H7 (cell line): ENCODE data around the gene OBSL1. TPM values are rescaled to one million over a fixed set of nuclear protein-coding genes. Genes with fewer than 3 reads are reported as not detected.

ENCODE experiments used
- DNase-seq: peaks from one replicate; pipeline ENCODE4 v3.0.0; 2012
- H3K27me3 ChIP-seq: 2 replicates; pipeline ENCODE4 v1.6.0; 2011; ENCODE audit warnings: mild to moderate bottlenecking, low read length; ENCODE audit not compliant: control insufficient read depth, insufficient read depth
- H3K36me3 ChIP-seq: replicated peaks from 2 replicates; pipeline ENCODE4 v1.5.1; 2011; ENCODE audit warnings: low read length; ENCODE audit not compliant: control insufficient read depth, insufficient read depth
- H3K4me3 ChIP-seq: 2 replicates; pipeline ENCODE4 v1.5.1; 2011; ENCODE audit warnings: low read depth, mild to moderate bottlenecking, control low read depth, low read length, moderate library complexity; ENCODE audit not compliant: insufficient read depth
- total RNA-seq: library from RNA; depleted of rRNA; stranded (reverse); fragments of >200 nt; shearing (Covaris generic); gene quantifications from 2 replicates; pipeline ENCODE4 v1.2.3, GENCODE V29; 2014

Gene OBSL1
- total RNA-seq, 1 experiment from 2014 or later: 158 TPM

- Histone ChIP-seq H3K4me3 (no peak overlapping the region), H3K27me3 (no peaks in the 10 kb centered on the region), H3K36me3 (peaks cover 5% of the 10 kb centered on the region)
- peak; percentile 60 for DNase-seq
Observed at GRCh38 chr2:219608399-219608964, 37.1 kb upstream of the OBSL1 start.

GRCh38 chr2:219607931-219608330, 36.6 kb upstream of the OBSL1 start:
- Histone ChIP-seq H3K4me3 (no peak overlapping the region), H3K27me3 (no peaks in the 10 kb centered on the region), H3K36me3 (peaks cover 5% of the 10 kb centered on the region)
- peak; percentile 38 for DNase-seq

- DNase-seq: no peak
- no peaks in the 10 kb centered on the region for H3K27me3 ChIP-seq
- peaks cover 5% of the 10 kb centered on the region for H3K36me3 ChIP-seq
- H3K4me3 ChIP-seq: no peak overlapping the region
Observed at GRCh38 chr2:219605607-219605954, 34.2 kb upstream of the OBSL1 start.

- Histone ChIP-seq H3K36me3 (peaks cover 5% of the 10 kb centered on the region), H3K4me3 (no peak overlapping the region), H3K27me3 (no peaks in the 10 kb centered on the region)
- DNase-seq: no peak
Observed at GRCh38 chr2:219603771-219604170, 32.4 kb upstream of the OBSL1 start.

- no peaks in the 10 kb centered on the region for H3K27me3 ChIP-seq
- H3K4me3 ChIP-seq: peak overlapping the region; percentile 52
- peaks cover 2% of the 10 kb centered on the region for H3K36me3 ChIP-seq
- DNase-seq: no peak
Observed at GRCh38 chr2:219598308-219599078, 27.2 kb upstream of the OBSL1 start.

- peak; percentile 97 for DNase-seq
- H3K36me3 ChIP-seq: peaks cover 2% of the 10 kb centered on the region
- H3K4me3 ChIP-seq: peak within 1 kb of the TSS; percentile 52
- H3K27me3 ChIP-seq: no peaks in the 10 kb centered on the region
Observed at GRCh38 chr2:219597552-219598307, 26.4 kb upstream of the OBSL1 start, which contains the start of gene STK11IP. STK11IP (plus strand) TSS chr2:219597857; CDS start chr2:219598120, 263 bp downstream.

- Histone ChIP-seq H3K27me3 (no peaks in the 10 kb centered on the region), H3K4me3 (peak overlapping the region; percentile 52), H3K36me3 (peaks cover 2% of the 10 kb centered on the region)
- DNase-seq: peak; percentile 61
Observed at GRCh38 chr2:219596954-219597551, 25.7 kb upstream of the OBSL1 start.

- Histone ChIP-seq H3K4me3 (no peak overlapping the region), H3K27me3 (no peaks in the 10 kb centered on the region), H3K36me3 (no peaks in the 10 kb centered on the region)
- peak; percentile 67 for DNase-seq
Observed at GRCh38 chr2:219595256-219595655, 23.9 kb upstream of the OBSL1 start.

GRCh38 chr2:219593154-219593553, 21.8 kb upstream of the OBSL1 start:
- DNase-seq: no peak
- no peaks in the 10 kb centered on the region for H3K36me3 ChIP-seq
- H3K4me3 ChIP-seq: no peak overlapping the region
- H3K27me3 ChIP-seq: no peaks in the 10 kb centered on the region

- Histone ChIP-seq H3K27me3 (no peaks in the 10 kb centered on the region), H3K36me3 (no peaks in the 10 kb centered on the region), H3K4me3 (no peak overlapping the region)
- DNase-seq: no peak
Observed at GRCh38 chr2:219592736-219593135, 21.4 kb upstream of the OBSL1 start.

- Histone ChIP-seq H3K4me3 (no peak overlapping the region), H3K27me3 (no peaks in the 10 kb centered on the region), H3K36me3 (no peaks in the 10 kb centered on the region)
- DNase-seq: no peak
Observed at GRCh38 chr2:219591091-219591490, 19.8 kb upstream of the OBSL1 start.

- no peak for DNase-seq
- no peak overlapping the region for H3K4me3 ChIP-seq
- H3K36me3 ChIP-seq: no peaks in the 10 kb centered on the region
Observed at GRCh38 chr2:219581346-219581745, 10.0 kb upstream of the OBSL1 start.

GRCh38 chr2:219578811-219579613, 7.7 kb upstream of the OBSL1 start:
- H3K27me3 ChIP-seq: no peaks in the 10 kb centered on the region
- no peak overlapping the region for H3K4me3 ChIP-seq
- no peak for DNase-seq

More at GRCh38 chr2:219581346-219581745, 10.0 kb upstream of the OBSL1 start:
- no peaks in the 10 kb centered on the region for H3K27me3 ChIP-seq

More at GRCh38 chr2:219578811-219579613, 7.7 kb upstream of the OBSL1 start:
- H3K36me3 ChIP-seq: no peaks in the 10 kb centered on the region
